HG03064 (cell line): Measurements from ENCODE around the gene SLC29A2.
A peak's percentile ranks its signal among the peaks of the same experiment; 100 is the strongest.

ENCODE experiments used
- ATAC-seq: cut with Tn5 transposase; IDR thresholded peaks from one replicate; pipeline ENCODE4 v1.9.1; 2021; ENCODE audit warnings: low read depth; ENCODE audit not compliant: unreplicated experiment

The SLC29A2 gene, protein sequence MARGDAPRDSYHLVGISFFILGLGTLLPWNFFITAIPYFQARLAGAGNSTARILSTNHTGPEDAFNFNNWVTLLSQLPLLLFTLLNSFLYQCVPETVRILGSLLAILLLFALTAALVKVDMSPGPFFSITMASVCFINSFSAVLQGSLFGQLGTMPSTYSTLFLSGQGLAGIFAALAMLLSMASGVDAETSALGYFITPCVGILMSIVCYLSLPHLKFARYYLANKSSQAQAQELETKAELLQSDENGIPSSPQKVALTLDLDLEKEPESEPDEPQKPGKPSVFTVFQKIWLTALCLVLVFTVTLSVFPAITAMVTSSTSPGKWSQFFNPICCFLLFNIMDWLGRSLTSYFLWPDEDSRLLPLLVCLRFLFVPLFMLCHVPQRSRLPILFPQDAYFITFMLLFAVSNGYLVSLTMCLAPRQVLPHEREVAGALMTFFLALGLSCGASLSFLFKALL

DNA sequence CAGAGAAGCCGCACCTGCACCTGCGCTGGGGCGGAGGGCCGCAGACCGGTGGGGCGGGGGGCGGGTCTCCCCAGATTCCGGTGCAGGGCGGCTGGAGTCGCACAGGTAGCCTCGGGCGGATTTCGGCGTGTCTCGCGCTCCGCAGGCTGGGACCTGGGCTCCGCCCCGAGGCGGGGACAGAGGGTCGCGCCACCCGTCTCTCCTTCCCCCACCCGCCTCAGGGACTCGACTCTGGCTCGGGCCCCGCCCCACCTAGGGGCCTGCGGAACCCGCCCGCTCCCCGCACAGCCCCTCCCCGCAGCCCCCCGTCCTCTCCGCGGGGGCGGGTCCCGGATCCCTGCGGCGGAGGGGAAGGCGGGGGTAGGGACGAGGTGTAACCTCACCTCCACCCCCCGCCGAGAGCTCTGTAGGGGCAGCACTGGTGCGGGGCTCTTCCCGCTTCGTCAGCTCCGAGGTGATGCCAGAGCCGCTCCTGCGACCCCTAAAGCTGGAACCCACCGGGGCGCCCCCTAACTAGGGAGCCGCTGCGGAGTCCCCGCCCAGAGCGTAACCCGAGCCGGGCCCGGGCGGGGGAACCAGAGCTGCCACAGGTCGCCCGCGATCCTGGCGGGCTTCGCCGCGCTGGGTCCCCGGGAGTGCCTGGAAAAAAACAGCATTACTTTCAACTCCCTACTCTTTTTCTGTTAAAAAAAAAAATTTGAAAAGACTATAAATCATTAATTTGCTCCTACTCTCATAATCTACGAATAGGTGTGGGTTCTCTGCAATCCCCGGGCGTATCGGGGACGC lies at the start of gene SLC29A2:
SLC29A2 (minus strand) TSS at position 134 of the 789 bp plus-strand sequence. CDS start 169 bp downstream, outside the sequence.
- peak; percentile 58 for ATAC-seq

DNA sequence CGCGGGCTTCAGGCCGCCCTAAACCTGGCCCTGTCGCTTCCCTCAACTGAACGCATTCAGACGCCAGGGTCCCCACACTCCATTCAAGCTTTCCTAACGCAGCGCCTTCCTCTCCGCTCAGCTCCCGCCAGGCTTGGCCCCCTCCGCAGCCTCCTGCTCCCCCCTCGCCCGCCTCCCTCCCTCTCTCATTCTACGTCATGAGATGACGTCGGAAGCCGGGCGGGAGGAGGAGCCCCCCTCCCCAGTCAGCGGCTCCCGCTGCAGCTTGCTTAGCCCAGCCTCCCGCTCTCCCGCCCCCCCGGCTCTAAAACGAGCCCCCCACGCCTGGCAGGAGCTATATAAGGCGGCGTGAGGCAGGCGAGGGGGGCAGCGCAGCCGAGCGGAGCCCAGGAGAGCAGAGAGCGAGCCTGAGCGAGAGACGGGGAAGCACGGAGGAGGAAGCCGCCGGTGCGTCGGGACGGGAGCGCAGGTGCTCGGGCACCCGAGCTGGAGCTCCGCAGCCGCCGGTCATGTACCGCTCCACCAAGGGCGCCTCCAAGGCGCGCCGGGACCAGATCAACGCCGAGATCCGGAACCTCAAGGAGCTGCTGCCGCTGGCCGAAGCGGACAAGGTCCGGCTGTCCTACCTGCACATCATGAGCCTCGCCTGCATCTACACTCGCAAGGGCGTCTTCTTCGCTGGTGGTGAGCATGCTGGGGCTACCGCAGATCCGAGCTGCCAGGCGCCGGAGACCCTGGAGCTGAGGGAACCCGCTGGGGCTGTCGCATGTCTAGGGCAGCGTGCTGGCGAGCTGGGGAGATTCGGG lies 49.3 kb upstream of the SLC29A2 start, which contains the start of gene NPAS4:
NPAS4 (plus strand) TSS at position 365 of the 806 bp plus-strand sequence; CDS start at position 510, 145 bp downstream.
- ATAC-seq: no peak

DNA sequence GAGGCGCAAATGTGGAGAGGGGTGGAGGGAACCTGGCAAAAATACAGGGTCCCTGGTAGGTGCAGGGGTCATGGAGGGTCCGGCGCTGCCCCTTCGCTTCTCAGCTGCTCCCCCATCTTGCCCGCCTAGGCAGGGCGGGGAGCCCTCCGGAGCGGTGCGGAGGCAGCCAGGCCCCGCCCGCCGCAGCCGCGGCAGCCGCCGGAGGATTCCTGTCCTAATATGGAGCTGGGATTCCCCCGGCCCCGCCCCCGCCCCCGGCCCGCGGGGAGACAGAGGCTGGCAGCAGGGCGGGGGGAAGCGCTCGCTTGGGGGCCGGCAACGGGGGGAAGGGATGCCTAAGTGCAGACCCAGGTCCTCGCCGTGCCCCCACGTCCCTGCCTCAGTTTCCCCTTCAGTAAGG lies 48.3 kb upstream of the SLC29A2 start:
- ATAC-seq: no peak

DNA sequence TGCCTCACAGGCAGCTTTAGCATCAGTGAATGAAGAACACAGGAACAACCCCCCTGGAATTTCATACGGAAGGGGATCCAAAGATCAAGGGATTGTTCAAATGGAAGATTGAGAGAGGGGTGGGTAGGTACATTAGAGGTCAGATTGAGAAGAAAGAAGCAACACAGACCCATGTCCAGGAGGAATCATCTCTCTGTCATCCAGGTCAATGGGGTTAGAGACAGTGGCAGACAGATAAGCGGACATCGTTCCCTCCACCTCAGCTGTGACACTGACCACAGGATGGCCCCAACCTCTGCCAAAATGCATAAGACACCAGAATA lies 47.4 kb upstream of the SLC29A2 start:
- no peak for ATAC-seq

DNA sequence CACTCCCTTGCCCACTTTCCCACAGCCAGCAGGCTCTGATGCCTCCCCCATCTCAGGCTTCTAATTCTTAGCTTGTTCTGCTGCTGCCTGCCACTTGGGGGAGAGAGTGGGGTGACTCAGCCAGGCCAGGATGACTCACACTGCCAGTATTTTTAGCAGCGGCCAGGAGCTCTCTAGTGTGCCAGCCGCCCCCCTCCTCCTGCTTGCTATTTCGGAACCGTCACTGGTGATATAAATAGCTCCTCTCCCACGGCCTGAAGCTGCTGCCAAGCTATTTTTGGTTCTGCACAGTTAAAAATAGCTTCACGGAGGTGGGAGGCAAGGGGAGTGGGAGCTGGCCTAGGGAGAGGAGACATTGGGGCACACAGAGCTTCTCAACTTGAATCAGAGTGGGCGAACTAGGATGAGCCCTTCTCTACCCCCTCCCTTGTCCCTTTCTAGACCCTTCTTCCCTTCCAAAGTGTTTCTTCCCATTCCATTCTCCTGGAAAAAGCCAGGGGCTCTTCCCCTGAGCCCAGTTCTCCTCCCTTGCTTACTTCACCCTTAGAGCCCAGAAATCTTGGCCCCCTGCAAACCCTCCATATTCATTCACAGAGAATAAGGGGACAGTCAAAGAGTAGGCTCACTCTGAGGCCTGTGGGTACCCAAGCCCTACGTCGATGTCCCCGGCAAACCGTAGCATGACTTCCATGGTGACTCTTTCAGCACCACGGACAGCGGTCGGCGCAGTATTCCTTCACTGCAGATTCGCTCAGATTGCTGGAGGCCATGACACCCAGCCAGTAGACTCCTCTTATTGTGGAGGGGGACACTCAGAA lies 46.8 kb upstream of the SLC29A2 start:
- no peak for ATAC-seq

DNA sequence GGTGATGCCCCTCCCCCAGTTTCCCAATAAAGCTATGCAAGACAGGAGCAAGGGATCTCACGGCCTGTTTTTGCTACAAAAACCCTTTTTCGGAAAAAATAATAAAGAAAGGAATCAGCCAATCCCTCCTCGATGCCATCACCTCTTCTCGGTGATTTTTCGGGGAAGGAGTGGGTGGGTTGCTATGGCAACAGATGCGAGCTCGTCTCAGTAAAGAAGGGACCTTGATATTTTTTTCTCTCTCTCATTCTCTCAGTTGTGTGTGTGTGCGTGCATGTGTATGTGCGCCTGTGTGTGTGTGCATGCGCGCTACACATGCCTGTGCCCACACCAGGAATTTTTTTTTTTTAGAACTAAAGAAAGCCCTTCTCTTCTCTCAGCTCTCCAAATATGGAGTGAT lies 45.4 kb upstream of the SLC29A2 start:
- ATAC-seq: no peak

DNA sequence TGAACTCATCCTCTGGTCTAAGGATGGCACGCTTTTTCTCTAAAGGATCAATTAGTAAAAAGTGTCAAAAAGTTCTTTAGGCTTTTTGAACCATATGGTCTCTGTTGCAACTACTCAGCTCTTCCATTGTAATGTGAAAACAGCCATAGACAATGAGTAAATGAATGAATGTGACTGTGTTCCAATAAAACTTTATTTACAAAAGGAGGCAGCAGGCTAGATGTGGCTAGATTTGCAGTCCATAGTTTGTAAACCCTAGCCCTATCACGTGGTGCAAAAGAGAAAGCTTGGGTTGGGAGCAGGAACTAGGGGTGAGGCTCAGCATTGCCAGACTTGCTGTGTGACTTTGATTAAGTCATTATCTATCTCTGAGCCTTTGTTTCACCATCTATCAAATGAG lies 43.9 kb upstream of the SLC29A2 start:
- no peak for ATAC-seq

DNA sequence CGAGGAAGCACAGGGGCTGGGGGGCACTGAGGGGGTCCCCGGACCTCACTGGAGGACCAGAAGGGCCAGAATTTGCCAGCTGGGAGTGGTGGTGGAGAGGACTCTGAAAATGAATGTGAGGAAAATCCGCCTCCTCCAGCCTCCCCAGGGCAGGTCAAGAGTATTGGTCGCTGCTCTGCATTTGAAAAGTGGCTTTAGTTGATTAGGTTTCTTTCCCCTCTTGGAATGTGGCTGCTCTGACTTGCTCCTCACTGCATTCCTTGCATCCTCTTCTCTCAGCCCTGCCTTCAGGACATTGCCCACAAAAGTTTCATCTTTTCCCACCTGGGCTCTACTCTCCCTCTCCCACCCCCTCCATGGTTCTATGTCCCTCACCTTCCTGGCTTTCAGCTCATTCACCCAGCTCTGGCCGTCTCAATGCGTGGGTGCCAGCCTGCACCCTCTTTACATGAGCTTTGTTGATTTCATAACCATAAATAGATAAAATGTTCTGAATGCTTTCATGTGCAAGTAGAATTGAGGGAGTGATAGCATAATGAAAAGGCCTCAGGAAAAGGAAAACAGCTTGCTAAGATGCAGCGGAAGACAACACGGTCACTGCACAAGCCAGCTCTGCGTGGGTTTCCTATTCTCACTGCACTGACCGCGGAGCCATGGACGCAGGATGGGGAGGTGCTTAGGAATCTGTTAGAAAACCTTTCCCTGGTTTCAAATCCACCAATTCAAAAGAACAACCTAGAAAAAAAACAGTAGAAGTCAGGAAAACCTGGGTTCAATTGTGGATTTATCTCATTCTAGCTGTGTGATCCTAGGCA lies 42.8 kb upstream of the SLC29A2 start:
- ATAC-seq: no peak

DNA sequence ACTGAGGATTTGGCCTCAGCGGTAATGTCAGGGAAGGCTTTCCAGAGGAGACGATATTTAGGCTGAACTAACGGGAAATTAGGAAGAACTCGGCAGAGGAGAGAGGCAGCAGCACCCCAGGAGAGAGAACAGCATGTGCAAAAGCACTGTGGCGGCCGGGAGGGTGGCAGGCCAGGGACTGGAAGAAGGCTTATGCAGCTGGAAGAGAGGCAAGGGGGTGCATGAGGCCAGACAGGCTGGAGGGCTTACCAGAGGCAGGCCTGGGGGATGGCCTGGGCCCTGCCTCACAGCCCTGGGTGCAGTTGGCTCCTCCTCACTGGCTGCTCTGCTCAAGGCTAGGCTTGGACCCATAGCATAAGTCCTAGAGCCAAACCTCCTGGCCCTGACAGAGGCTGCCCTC lies 41.6 kb upstream of the SLC29A2 start:
- ATAC-seq: no peak

DNA sequence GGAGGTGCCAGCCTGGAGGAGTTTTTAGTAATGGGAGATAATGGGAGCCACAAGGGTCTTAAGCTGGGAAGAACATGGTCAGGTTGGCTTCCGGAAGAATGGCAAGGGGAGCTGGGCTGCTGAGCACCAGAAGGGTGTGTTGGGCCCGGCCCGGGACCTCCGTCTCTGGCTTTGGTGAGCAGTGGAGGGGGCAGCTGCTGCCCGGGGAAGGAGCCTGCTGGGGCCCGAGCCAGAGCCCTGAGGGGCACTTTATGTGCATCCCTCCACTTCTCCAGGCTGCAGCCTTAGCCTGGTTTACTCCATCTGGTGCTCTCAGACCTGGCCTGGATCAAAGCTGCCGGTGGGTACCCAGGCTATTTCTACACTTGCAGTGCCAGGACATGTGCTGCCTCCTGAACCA lies 40.5 kb upstream of the SLC29A2 start:
- ATAC-seq: no peak

DNA sequence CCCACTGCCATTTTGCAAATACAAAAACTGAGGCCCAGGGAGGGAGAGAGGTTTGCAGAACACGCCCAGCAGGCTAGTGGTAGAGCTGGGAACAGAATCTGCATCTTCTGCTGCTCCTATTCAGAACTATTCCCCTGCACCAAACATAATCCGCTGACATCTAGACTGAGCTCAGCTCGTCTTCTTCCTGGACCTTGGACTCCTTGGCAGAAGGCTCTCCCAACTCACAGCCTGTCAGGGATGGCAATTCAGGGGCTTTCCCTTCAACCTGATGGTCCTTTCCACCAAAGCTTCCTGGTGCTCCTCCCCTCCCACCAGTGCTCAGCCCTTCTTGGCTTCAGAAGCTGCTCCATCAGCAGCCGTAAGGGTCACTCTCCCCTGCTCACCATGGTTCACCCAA lies 39.8 kb upstream of the SLC29A2 start:
- ATAC-seq: no peak

DNA sequence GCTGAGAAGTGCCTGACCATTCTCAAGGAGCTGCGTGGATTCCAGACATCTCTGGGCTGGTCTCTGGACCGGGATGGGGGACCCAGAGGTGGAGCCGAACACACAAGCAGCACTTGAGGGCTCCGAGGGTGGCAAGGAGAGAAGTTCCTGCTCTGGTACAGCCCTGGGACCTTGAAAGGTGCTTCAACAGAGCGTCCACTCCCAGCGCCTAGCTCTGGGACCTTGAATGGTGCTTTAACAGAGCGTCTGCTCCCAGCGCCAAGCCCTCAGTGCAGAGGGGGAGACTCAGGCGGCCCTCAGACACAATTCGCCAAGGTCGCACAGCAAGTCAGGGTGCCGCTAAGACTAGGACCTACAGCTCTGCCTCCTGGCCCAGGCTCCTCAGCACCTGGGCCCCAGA lies 38.6 kb upstream of the SLC29A2 start:
- ATAC-seq: no peak

DNA sequence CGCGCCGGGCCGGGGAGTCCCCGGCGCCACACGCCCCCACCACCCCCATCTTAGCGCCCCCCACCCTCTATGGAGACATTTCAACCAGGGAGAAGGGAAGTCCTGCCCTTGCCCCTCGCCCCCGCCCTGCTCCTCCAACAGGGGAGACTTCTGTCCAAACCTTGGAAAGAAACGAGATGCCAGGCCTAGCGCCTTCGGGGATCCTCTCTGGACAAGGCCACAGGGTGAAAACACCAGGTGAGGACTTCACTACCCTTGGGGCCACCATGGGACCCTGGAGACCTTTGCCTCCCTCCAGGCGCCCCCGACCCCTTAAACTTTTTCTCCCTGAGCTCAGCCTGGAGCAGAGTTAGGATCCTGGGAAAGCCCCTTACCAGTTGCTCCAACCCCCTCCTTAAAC lies 37.7 kb upstream of the SLC29A2 start:
- no peak for ATAC-seq

DNA sequence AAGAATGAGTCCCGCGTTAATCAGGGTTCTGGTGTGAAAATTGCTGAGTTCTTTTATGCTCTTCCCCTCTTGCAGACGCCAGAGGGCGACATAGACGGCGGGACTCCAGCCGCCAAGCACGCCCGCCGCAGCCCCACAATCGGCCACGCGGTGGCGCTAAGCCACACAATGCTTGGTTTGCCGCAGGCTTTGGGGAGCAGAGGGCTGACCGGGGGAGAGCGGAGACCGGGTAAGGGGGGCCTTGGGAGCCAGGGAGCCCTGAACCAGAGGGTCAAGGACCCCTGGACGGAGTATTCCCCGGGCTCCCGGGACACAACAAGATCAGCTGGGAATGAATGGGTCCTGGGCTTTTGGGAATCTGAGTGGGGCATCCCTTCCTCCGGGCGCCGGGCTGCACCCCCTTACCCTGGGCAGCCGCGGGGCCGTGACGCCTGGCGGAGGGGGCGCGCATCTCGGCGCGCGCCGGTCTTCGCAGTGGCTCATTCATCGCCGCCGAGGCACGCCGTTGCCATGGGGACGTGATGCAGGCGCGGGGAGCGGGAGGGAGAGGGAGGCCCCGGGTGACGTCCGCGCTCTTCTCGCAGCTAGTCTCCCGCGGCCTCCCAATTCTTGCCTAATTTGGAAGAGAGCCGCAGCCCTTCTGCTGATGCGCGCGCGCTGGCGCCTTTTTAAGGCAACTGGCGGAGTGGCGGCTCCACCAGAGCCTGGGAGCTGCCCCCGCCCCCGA lies 37.1 kb upstream of the SLC29A2 start:
- ATAC-seq: no peak

DNA sequence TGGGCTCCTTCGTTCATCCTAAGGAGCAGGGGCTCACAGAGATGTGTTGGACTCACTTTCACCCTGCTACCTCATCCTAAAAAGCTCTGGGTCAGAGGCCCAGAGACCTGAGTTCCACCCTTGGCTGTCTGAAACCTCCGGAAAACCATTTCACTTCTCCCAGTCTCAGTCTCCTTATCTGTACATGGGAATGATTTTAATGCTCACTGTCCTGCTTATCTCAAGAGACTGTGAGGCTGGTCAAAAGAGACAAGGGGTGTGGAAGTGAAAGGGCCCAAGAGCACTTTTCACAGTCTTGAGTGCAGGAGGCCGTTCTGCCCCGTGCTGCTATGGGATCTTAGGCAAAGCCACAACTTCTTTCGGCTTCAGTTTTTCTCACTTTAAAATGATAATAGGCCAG lies 36.1 kb upstream of the SLC29A2 start:
- no peak for ATAC-seq

DNA sequence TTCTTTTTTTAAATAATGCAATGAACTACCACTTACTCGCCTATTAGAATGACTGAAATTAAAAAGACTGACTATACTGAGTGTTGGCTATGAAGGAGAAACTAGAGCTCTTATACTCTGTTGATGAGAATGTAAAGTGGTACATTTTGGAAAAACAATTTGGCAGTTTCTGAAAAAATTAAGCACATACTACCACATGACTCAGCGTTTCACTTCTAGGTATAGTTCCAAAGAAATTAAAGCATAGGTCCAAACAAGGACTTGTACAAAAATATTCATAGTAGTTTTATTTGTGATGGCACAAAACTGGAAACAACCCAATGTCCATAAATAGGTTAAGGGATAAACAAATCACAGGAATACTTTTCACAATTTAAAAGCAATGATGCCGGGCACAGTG lies 22.4 kb upstream of the SLC29A2 start:
- no peak for ATAC-seq

DNA sequence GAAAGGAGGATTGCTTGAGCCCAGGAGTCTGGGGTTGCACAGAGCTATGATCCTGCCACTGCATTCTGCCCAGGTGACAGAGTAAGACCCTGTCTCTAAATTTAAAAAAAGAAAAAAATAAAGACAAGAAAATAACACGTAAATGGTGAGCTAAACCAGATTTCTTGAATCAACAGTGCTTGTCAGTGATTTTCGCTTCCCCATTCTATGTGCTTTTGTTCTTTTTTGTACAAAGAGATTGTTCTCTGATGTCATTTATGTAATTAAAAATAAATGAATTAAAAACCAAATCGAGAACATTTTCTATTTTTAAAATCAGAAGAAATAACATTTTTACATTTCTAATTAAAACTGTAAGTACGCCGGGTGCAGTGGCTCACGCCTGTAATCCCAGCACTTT lies 19.8 kb upstream of the SLC29A2 start:
- no peak for ATAC-seq

DNA sequence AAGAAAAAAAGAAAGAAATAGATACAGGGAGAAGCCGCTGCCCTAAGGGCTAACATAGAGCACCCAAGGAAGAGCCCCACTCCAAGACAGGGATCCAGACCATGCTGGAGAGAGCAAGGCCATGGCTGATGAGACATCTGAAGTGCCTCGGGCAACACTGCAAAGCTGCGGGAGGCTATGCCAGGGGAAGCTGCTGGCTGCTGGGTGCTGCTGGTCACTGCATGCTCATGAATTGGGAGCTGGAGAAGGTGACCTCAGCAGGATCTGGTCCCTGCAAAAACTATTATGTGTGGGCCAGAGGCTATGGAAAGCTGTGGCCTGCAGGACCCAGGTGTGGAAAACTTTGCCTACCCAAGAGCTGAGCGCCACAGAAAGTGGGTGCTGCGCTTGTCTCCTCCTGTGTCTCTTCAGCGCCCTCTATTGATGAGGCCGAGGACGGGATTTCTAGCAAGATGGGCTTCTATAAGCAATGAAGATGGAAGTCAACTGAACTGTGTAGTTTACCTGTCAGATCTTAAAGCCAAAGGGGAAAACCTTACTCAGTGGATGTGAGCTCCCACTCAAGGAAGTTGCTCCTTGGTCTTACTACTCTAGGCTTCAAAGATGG lies 17.3 kb upstream of the SLC29A2 start:
- no peak for ATAC-seq
